Astrocyte of the spinal cord (primary cell): Measurements from ENCODE around the gene LDLRAD4.

Experiments
- DNase-seq: peaks from one replicate; pipeline ENCODE4 v3.0.0; 2011; ENCODE audit warnings: low read depth, low spot score
- H3K4me3 ChIP-seq: 2 replicates; pipeline ENCODE4 v1.5.1; 2011; ENCODE audit warnings: low read depth, mild to moderate bottlenecking, low read length, moderate library complexity
- in situ Hi-C: cut with HindIII; loops from 2 replicates; pipeline ENCODE4 v1.10.0; 2017; ENCODE audit warnings: low sequenced_read_pairs
- TF ChIP-seq, protein P1 (sequence below): IDR thresholded peaks from 2 replicates; pipeline ENCODE4 v1.5.1; 2012; ENCODE audit warnings: low read depth, mild to moderate bottlenecking, low read length, inconsistent platforms

LDLRAD4 gene

DNA sequence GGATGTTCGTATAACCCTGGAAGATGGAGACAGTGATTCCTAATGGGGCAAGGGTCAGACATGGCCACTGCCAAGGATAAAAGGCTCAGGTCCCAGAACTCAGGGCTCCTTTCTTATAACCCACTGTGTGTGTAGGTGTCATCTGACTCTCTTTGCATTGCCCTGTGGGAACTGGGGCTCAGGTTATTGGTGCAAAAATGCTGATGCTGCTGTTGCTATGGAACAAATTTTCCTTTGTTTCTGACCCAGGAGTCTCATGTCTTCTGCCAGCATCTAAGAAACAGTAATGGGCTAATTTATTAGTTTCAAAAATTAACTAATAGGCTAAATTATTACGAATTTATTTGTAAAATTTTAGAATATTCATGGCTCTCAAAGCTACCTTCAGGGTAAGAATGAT lies 24.3 kb upstream of the LDLRAD4 start:
- no peak for DNase-seq
- no peak overlapping the region for H3K4me3 ChIP-seq
- TF ChIP-seq, protein P1, sequence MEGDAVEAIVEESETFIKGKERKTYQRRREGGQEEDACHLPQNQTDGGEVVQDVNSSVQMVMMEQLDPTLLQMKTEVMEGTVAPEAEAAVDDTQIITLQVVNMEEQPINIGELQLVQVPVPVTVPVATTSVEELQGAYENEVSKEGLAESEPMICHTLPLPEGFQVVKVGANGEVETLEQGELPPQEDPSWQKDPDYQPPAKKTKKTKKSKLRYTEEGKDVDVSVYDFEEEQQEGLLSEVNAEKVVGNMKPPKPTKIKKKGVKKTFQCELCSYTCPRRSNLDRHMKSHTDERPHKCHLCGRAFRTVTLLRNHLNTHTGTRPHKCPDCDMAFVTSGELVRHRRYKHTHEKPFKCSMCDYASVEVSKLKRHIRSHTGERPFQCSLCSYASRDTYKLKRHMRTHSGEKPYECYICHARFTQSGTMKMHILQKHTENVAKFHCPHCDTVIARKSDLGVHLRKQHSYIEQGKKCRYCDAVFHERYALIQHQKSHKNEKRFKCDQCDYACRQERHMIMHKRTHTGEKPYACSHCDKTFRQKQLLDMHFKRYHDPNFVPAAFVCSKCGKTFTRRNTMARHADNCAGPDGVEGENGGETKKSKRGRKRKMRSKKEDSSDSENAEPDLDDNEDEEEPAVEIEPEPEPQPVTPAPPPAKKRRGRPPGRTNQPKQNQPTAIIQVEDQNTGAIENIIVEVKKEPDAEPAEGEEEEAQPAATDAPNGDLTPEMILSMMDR: no peak
- in situ Hi-C loops: no loop called here

DNA sequence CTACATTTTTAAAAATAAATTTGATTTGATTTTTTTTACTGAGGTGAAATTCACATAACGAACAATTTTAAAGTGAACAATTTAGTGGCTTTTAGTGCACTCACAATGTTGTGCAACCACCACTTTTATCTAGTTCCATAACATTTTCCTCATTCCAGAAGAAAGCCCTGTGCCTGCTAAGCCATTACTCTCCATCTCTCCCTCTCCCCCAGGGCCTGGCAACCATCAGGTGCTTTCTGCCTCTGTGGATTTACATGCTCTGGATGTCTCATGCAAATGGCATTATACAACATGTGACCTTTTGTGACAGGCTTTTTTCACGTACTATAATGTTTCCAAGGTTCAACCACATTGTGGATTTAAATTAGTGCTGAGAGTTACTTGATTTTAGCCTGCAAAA lies 19.9 kb upstream of the LDLRAD4 start:
- DNase-seq: no peak
- TF ChIP-seq, protein P1: no peak
- in situ Hi-C loops: no loop called here
- no peak overlapping the region for H3K4me3 ChIP-seq

DNA sequence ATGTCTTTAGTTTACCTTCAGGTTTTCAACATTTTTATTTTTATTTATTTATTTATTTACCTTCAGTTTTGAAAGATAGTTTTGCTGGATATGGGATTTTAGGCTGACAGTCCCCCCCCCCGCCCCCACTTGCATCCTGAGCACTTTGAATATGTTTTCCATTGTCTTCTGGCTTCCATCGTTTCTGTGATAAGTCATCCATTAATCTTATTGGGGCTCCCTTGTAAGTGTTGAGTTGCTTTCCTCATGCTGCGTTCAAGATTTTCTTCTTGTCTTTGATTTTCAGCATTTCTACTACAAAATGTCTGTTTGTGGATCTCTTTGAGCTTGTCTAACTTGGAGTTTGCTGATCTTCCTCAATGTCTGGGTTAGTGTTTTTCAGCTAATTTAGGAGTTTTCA lies 19.4 kb upstream of the LDLRAD4 start:
- H3K4me3 ChIP-seq: no peak overlapping the region
- TF ChIP-seq, protein P1: no peak
- in situ Hi-C loops: no loop called here
- no peak for DNase-seq

DNA sequence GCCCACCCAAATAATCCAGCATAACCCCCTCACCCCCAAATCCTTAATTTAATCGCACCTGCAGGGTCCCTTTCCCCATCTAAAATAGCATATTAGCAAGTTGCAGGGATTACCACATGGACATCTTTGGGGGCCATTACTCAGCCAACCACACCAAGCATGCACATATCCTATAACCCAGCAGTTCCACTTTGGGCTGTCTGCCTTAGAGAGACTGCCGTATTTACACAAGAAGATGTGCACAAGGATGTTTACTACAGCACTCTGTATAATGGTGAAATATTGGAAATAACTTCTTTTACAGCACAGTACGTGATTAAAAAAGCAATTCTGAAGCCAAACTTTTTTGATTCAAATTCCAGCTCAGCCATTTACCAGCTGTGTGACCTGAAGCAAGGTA lies 17.3 kb upstream of the LDLRAD4 start:
- in situ Hi-C loops: no loop called here
- DNase-seq: no peak
- TF ChIP-seq, protein P1: no peak
- no peak overlapping the region for H3K4me3 ChIP-seq

DNA sequence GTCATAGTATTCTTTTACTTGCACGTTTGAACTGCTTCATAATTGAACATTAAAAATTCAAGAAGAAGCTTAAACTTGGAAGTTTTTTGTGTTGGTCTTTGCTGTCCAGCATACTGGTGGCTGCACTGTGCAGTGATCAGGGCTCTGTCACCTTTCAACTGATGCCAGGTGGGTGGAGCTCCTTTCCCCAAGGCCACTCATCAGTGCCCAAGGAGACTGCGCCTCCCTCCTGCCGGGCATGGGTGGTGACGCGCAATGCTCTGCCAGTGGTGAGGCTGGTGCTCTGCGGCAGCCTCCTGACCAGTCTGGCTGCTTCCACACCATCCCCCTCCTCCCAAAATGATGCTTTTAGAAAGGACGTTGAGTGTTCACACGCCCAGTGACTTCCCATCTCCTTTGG lies 16.0 kb upstream of the LDLRAD4 start:
- TF ChIP-seq, protein P1: no peak
- H3K4me3 ChIP-seq: no peak overlapping the region
- DNase-seq: no peak
- in situ Hi-C loops: no loop called here

DNA sequence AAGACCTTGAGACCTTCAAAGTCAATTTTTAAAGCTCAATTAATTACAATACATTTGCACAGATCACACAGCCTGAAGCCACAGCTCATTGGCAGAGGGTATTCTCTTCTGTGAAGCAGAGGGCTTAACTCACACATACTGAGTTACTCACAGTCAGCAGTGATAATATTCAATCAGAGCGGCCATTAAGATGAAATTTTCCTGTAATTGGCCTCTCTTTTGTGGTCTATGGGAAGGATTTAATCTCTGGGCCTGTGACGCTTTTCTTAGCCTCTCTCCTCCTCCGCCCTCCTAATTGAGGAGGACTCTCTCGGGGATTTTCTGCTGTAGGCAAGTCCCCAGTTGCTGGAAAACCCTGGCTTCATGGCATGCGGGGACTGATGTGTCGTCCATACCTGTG lies 12.3 kb upstream of the LDLRAD4 start:
- in situ Hi-C loops: no loop called here
- DNase-seq: no peak
- TF ChIP-seq, protein P1: no peak
- no peak overlapping the region for H3K4me3 ChIP-seq

DNA sequence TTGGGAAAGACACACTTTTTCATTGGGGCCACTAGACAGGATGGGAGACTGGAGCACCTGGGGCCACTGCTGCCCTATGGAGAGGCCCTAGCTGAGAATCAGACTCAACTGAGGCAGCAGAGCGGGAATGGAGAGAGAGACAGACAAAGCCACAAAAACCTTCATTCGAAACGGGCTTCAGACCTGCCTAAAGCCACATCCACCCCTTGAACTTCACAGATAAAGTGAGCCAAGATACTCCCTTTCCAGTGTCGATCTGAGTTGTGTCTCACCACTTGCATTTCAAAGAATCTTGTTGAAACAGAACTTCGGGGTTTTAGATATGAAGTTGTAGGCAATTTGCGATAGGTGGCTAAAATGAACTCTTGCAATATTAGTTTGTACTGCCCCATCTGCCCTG lies 11.3 kb upstream of the LDLRAD4 start:
- in situ Hi-C loops: no loop called here
- DNase-seq: no peak
- TF ChIP-seq, protein P1: no peak
- no peak overlapping the region for H3K4me3 ChIP-seq
